A673 (cell line): ENCODE measurements around the gene DPP7.

Source experiments
- EZH2 ChIP-seq: fragments of 200-600 bp; sonication (generic); IDR thresholded peaks from 2 replicates; pipeline ENCODE4 v1.6.1; 2017; ENCODE audit warnings: borderline replicate concordance, low read depth, mild to moderate bottlenecking, mixed read lengths, antibody characterized with exemption, low read length; ENCODE audit not compliant: poor library complexity, severe bottlenecking
- TF ChIP-seq, protein P1 (sequence below): fragments of 300-800, 200-600 bp; sonication (generic); conservative IDR thresholded peaks from 2 replicates; pipeline ENCODE4 v1.5.1; 2017; ENCODE audit warnings: low read depth, mild to moderate bottlenecking, antibody characterized with exemption, low read length, moderate library complexity, mixed read lengths

DNA sequence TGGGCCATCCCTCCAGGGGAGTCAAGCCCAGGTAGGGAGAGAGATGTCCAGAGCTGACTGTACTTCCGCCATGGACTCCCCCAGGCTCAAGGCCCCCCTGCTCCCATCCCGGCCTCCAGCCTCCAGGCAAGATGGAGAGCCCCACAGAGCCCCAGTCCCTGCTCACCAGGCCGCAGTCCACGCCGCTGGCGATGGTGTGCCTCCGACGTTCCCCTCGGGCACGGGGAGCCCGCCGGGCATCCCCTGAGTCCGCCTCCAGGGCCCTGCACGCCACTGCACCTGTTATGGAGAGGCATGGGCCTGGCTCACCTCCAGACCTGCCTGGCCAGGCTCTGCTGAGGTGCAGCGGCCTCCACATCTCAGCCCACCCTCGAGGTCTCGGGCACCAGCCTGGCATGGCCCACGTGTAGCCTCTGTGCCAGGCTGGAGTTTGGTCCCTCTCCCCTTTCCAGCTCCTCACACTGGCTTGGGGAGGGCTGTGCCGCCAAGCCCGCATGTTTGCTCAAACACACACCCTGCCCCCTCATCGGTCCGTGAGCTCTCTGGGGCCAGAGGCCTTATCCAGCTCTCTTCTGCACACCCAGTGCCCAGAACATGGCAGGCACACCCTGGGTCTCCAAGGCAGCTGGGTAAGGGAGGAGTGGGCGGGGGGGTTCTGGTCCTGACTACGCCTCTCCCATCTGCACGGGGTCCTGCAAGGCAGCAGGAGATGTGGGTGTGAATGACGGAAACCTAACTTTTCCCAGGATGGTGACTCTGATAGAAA is 48.3 kb downstream of the DPP7 start:
- no peak for TF ChIP-seq EZH2
- TF ChIP-seq, protein P1, sequence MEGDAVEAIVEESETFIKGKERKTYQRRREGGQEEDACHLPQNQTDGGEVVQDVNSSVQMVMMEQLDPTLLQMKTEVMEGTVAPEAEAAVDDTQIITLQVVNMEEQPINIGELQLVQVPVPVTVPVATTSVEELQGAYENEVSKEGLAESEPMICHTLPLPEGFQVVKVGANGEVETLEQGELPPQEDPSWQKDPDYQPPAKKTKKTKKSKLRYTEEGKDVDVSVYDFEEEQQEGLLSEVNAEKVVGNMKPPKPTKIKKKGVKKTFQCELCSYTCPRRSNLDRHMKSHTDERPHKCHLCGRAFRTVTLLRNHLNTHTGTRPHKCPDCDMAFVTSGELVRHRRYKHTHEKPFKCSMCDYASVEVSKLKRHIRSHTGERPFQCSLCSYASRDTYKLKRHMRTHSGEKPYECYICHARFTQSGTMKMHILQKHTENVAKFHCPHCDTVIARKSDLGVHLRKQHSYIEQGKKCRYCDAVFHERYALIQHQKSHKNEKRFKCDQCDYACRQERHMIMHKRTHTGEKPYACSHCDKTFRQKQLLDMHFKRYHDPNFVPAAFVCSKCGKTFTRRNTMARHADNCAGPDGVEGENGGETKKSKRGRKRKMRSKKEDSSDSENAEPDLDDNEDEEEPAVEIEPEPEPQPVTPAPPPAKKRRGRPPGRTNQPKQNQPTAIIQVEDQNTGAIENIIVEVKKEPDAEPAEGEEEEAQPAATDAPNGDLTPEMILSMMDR = no peak
